Activated naive CD8-positive, alpha-beta T cell treated with anti-CD3 and anti-CD28 coated beads, Interleukin-2, amount 50 U/mL, for 24 hours (primary cell): ENCODE data around the gene UNC13B.
"Not testable (repeated sequence)": the region's sequence is repeated elsewhere in the genome, so short reads cannot be mapped to it uniquely, and the experiment has no call there.

Source experiments
- ATAC-seq: fragments of 150-1000 bp; cut with Tn5 transposase; one replicate; pipeline ENCODE4 v1.10.0; 2021
- DNase-seq: peaks from one replicate; pipeline ENCODE4 v3.0.0; 2021
- H3K27ac Mint-ChIP-seq: one replicate; pipeline ENCODE4 v1.8.0; 2021; ENCODE audit warnings: mild to moderate bottlenecking, mixed read lengths
- H3K27me3 Mint-ChIP-seq: one replicate; pipeline ENCODE4 v1.8.0; 2021; ENCODE audit warnings: mixed read lengths
- H3K36me3 Mint-ChIP-seq: one replicate; pipeline ENCODE4 v1.8.0; 2021; ENCODE audit warnings: low read depth, mixed read lengths
- H3K4me1 Mint-ChIP-seq: one replicate; pipeline ENCODE4 v1.8.0; 2021; ENCODE audit warnings: mixed read lengths
- H3K4me3 Mint-ChIP-seq: one replicate; pipeline ENCODE4 v1.8.0; 2021; ENCODE audit warnings: mild to moderate bottlenecking, moderate library complexity, mixed read lengths
- H3K9me3 Mint-ChIP-seq: one replicate; pipeline ENCODE4 v1.8.0; 2021; ENCODE audit warnings: mixed read lengths

Gene UNC13B

GRCh38 chr9:35406183-35406959, 244.6 kb downstream of the UNC13B start:
- ATAC-seq: no peak
- H3K4me1 Mint-ChIP-seq: no peaks in the 10 kb centered on the region

GRCh38 chr9:35407846-35408245, 246.0 kb downstream of the UNC13B start:
- H3K36me3 Mint-ChIP-seq: no peaks in the 10 kb centered on the region
- no peak for ATAC-seq

More at GRCh38 chr9:35406183-35406959, 244.6 kb downstream of the UNC13B start:
- H3K27ac Mint-ChIP-seq: no peak overlapping the region
- H3K9me3 Mint-ChIP-seq: no peaks in the 10 kb centered on the region
- peaks cover 22% of the 10 kb centered on the region for H3K27me3 Mint-ChIP-seq
- H3K4me3 Mint-ChIP-seq: no peak overlapping the region
- peak; percentile 49 for DNase-seq
- no peaks in the 10 kb centered on the region for H3K36me3 Mint-ChIP-seq

GRCh38 chr9:35409434-35409833, 247.6 kb downstream of the UNC13B start:
- H3K27ac Mint-ChIP-seq: not testable (repeated sequence)

More at GRCh38 chr9:35407846-35408245, 246.0 kb downstream of the UNC13B start:
- no peak for DNase-seq
- Mint-ChIP-seq H3K9me3 (no peaks in the 10 kb centered on the region), H3K27me3 (peaks cover 30% of the 10 kb centered on the region), H3K27ac (no peak overlapping the region), H3K4me3 (no peak overlapping the region), H3K4me1 (no peaks in the 10 kb centered on the region)

GRCh38 chr9:35414889-35415288, 253.1 kb downstream of the UNC13B start:
- no peak overlapping the region for H3K4me3 Mint-ChIP-seq
- no peak overlapping the region for H3K27ac Mint-ChIP-seq
- no peaks in the 10 kb centered on the region for H3K4me1 Mint-ChIP-seq
- peaks cover 4% of the 10 kb centered on the region for H3K9me3 Mint-ChIP-seq
- ATAC-seq: no peak
- H3K27me3 Mint-ChIP-seq: peaks cover 25% of the 10 kb centered on the region
- H3K36me3 Mint-ChIP-seq: no peaks in the 10 kb centered on the region
- no peak for DNase-seq

More at GRCh38 chr9:35409434-35409833, 247.6 kb downstream of the UNC13B start:
- not testable (repeated sequence) for ATAC-seq, DNase-seq, H3K4me1 Mint-ChIP-seq, H3K36me3 Mint-ChIP-seq, H3K9me3 Mint-ChIP-seq, H3K4me3 Mint-ChIP-seq
- peaks cover 30% of the 10 kb centered on the region for H3K27me3 Mint-ChIP-seq

- DNase-seq: no peak
- Mint-ChIP-seq H3K27me3 (peaks cover 27% of the 10 kb centered on the region), H3K4me3 (no peak overlapping the region)
Measured at GRCh38 chr9:35415402-35416097, 253.7 kb downstream of the UNC13B start.

GRCh38 chr9:35416098-35416427, 254.3 kb downstream of the UNC13B start:
- no peaks in the 10 kb centered on the region for H3K4me1 Mint-ChIP-seq
- H3K27me3 Mint-ChIP-seq: peaks cover 27% of the 10 kb centered on the region
- ATAC-seq: no peak
- DNase-seq: no peak
- H3K27ac Mint-ChIP-seq: no peak overlapping the region
- no peaks in the 10 kb centered on the region for H3K36me3 Mint-ChIP-seq
- H3K9me3 Mint-ChIP-seq: peaks cover 4% of the 10 kb centered on the region
- H3K4me3 Mint-ChIP-seq: no peak overlapping the region

More at GRCh38 chr9:35415402-35416097, 253.7 kb downstream of the UNC13B start:
- no peaks in the 10 kb centered on the region for H3K36me3 Mint-ChIP-seq
- peaks cover 4% of the 10 kb centered on the region for H3K9me3 Mint-ChIP-seq
- ATAC-seq: no peak
- H3K4me1 Mint-ChIP-seq: no peaks in the 10 kb centered on the region
- no peak overlapping the region for H3K27ac Mint-ChIP-seq

- Mint-ChIP-seq H3K27ac (no peak overlapping the region), H3K9me3 (peaks cover 4% of the 10 kb centered on the region), H3K4me3 (no peak overlapping the region), H3K27me3 (peaks cover 34% of the 10 kb centered on the region), H3K36me3 (no peaks in the 10 kb centered on the region), H3K4me1 (no peaks in the 10 kb centered on the region)
- ATAC-seq (no peak), DNase-seq (no peak)
Measured at GRCh38 chr9:35422346-35422745, 260.5 kb downstream of the UNC13B start.

GRCh38 chr9:35422753-35423152, 260.9 kb downstream of the UNC13B start:
- H3K4me1 Mint-ChIP-seq: no peaks in the 10 kb centered on the region

GRCh38 chr9:35423499-35423898, 261.7 kb downstream of the UNC13B start:
- Mint-ChIP-seq H3K27ac (no peak overlapping the region), H3K4me3 (no peak overlapping the region), H3K36me3 (no peaks in the 10 kb centered on the region), H3K9me3 (peaks cover 6% of the 10 kb centered on the region), H3K27me3 (peaks cover 34% of the 10 kb centered on the region), H3K4me1 (no peaks in the 10 kb centered on the region)
- no peak for ATAC-seq
- no peak for DNase-seq

More at GRCh38 chr9:35422753-35423152, 260.9 kb downstream of the UNC13B start:
- Mint-ChIP-seq H3K9me3 (peaks cover 4% of the 10 kb centered on the region), H3K4me3 (no peak overlapping the region), H3K36me3 (no peaks in the 10 kb centered on the region), H3K27ac (no peak overlapping the region), H3K27me3 (peaks cover 35% of the 10 kb centered on the region)
- DNase-seq: no peak
- ATAC-seq: no peak

GRCh38 chr9:35424356-35425352, 262.8 kb downstream of the UNC13B start:
- Mint-ChIP-seq H3K36me3 (peaks cover 2% of the 10 kb centered on the region), H3K4me1 (no peaks in the 10 kb centered on the region), H3K27me3 (peaks cover 30% of the 10 kb centered on the region), H3K27ac (no peak overlapping the region), H3K4me3 (no peak overlapping the region), H3K9me3 (peaks cover 10% of the 10 kb centered on the region)
- DNase-seq (no peak), ATAC-seq (no peak)

- Mint-ChIP-seq H3K27ac (no peak overlapping the region), H3K9me3 (peaks cover 10% of the 10 kb centered on the region), H3K27me3 (peaks cover 29% of the 10 kb centered on the region), H3K36me3 (peaks cover 2% of the 10 kb centered on the region), H3K4me1 (no peaks in the 10 kb centered on the region), H3K4me3 (no peak overlapping the region)
- no peak for DNase-seq
- ATAC-seq: no peak
Measured at GRCh38 chr9:35426627-35427026, 264.8 kb downstream of the UNC13B start.

GRCh38 chr9:35431467-35431866, 269.7 kb downstream of the UNC13B start:
- peaks cover 31% of the 10 kb centered on the region for H3K27me3 Mint-ChIP-seq
- no peak overlapping the region for H3K4me3 Mint-ChIP-seq
- ATAC-seq: no peak
- no peak for DNase-seq
- no peaks in the 10 kb centered on the region for H3K4me1 Mint-ChIP-seq
- H3K9me3 Mint-ChIP-seq: peaks cover 10% of the 10 kb centered on the region
- no peak overlapping the region for H3K27ac Mint-ChIP-seq
- peaks cover 2% of the 10 kb centered on the region for H3K36me3 Mint-ChIP-seq

- peaks cover 25% of the 10 kb centered on the region for H3K27me3 Mint-ChIP-seq
- ATAC-seq: no peak
- H3K4me3 Mint-ChIP-seq: no peak overlapping the region
Measured at GRCh38 chr9:35432076-35432475, 270.3 kb downstream of the UNC13B start.

GRCh38 chr9:35436933-35437332, 275.1 kb downstream of the UNC13B start:
- no peaks in the 10 kb centered on the region for H3K4me1 Mint-ChIP-seq
- ATAC-seq: no peak

More at GRCh38 chr9:35432076-35432475, 270.3 kb downstream of the UNC13B start:
- H3K36me3 Mint-ChIP-seq: peaks cover 2% of the 10 kb centered on the region
- DNase-seq: no peak
- H3K27ac Mint-ChIP-seq: no peak overlapping the region
- H3K4me1 Mint-ChIP-seq: no peaks in the 10 kb centered on the region
- H3K9me3 Mint-ChIP-seq: peaks cover 10% of the 10 kb centered on the region

More at GRCh38 chr9:35436933-35437332, 275.1 kb downstream of the UNC13B start:
- no peak overlapping the region for H3K27ac Mint-ChIP-seq
- H3K9me3 Mint-ChIP-seq: no peaks in the 10 kb centered on the region
- no peaks in the 10 kb centered on the region for H3K36me3 Mint-ChIP-seq
- no peak overlapping the region for H3K4me3 Mint-ChIP-seq
- peaks cover 9% of the 10 kb centered on the region for H3K27me3 Mint-ChIP-seq
- no peak for DNase-seq
